Femur (tissue), 1 donor: ENCODE data around the gene PABPC1L.
A peak's percentile ranks its signal among the peaks of the same experiment; 100 is the strongest.

ENCODE experiments used
- DNase-seq: peaks from one replicate; pipeline ENCODE4 v3.0.0-alpha.2; 2017

Gene PABPC1L

DNA sequence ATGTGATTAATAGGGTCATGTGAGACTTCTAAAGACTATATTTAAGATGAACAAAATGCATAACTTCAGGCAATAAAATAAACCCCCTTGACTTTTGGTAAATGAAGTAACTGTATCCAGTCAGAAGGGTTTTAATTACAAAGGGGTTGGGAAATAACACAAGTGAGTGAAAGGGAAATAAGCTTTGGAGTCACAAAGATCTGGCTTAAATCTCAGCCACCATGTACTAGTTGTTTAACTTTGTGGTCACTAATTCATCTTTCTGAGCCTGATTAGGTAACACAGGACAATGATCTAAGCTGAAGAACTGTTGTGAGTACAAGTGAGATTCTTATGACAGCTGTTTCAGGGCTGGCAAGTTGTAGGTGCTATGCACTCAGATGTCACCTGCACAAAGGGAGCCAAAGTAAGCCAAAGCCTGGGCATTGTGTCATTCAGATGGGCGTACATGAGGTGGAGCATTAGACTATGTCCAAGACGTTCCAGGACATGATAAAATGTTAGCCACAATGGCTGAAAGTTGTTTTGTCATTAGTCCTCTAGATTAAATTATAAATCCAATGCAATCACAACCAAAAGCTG is 36.5 kb downstream of the PABPC1L start:
- no peak for DNase-seq

DNA sequence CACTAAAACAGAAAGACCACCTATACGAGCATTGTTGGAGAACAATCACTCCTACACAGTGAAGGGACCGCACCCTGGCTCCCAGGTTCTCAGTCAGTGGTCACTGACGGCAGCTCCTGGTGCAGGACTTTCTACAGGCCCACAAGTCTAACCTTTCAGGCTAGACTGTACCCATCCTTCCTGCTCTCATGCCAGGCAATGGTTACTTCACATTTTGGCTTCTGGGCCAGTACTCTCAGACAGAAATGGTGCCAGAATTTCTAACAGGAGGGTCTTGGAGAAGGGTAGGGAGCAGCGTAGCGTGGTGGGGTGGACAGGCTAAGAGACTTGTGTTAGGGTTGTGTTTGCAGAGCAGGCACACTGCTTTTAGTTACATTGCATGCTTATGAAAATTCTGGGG is 38.2 kb downstream of the PABPC1L start:
- DNase-seq, result no peak

DNA sequence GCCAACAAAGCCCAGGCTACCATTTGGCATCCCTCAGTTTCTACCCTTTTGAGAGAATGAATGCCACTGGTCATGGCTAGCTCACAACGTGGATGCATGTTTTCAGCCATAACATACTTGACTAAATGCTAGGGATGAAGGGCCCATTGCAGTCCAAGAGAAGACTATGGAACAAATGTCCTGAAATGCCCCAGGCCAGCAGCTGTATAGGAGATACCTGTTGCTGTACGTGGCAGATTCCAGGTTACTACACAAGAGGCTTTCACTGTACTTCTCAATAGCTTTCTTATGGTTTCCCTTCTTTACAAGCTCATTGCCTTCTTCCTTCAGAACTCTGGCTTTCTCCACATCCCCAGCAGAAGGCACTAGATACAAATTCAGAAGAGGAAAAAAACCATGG is 38.7 kb downstream of the PABPC1L start:
- no peak for DNase-seq

DNA sequence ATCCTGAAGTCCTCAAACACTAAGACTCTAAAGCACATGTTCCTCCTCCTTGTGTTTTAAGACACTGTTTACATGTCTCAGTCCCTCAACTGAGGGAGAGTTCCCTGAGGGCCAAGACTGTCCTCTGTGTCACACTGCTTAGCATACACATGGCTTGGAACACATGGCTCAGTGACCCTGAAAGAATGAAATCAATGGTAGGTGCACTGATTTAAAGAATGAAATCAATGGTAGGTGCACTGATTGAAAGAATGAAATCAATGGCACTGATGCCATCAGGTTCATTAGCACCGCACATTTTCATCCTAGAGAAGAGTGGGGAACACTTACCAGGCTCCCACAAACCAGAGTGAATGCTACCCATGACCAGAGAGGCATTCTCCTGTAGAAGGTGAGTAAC is 40.5 kb downstream of the PABPC1L start:
- no peak for DNase-seq

DNA sequence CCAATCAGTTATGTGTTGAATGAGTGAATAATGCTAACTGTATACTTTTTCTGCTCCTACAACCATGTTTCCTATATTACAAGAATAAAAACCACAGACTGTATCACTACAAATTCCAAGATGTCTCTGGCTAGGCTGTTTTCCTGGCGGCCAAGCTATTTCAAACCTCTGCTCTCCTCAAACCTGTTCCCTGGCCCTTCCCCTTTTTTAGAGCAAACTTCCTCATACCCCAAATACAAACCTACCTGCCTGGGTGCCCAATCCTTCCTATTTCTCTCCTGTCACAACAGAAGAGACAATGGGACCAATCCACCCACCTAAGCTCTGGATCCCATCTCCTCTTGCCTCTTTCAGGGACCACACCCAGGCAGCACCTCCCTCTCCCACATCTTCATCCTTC is 42.9 kb downstream of the PABPC1L start:
- DNase-seq, result no peak

DNA sequence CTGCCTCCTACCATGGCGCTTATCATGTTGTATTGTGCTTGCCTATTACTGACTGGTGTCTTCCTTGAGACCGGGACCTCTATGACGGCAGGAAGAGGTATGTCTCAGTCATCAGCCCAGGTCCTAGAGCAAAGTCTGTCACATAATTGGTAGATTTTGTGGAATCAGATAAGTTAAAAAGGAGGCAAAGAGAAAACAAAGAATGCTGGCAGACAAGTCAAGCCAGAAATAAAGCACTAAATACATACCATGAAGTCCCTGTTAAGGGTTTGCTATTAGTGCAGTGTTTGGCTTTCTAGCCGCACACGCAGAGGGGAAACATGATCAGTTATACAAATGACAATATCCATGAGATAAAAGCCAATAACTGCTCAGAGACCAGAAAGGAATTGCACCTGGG is 44.4 kb downstream of the PABPC1L start:
- DNase-seq, result no peak

DNA sequence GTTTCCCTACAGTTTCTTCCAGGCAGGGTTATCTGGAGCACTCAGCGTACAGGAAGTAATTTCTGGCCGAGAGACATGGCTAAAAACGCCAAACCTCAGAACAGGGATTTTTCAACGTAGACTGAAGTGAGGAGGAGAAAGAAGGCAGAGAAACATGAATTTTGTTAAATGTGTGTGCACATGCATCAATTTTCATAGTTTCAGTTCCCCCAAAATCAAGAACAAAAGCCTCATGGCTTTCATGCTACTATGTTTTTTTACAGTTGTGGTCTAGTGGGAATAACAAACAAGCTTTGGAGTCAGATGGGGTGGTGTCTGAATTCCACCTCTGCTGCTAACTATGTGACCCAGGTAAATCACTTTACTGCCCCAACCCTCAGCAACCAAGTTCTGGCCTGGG is 45.4 kb downstream of the PABPC1L start:
- no peak for DNase-seq

DNA sequence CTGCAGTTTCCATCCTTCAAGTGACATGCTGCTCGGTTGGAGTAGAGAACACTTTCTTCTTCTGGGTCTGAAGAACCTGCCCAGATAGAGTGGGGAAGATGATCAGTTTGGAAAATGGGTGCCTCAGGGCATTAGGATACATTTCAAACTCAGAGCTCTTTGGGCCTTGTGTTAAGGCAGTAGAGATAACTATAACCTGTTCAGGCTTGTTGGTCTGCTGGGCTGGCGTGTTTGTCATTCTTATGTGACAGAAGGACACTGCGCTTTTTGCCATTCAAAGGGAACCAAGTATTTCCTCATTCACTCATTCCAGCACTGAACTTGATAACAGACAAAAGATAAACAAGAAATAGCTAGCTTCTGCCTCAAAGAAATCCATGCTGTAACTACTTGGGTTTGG is 46.5 kb downstream of the PABPC1L start:
- no peak for DNase-seq

DNA sequence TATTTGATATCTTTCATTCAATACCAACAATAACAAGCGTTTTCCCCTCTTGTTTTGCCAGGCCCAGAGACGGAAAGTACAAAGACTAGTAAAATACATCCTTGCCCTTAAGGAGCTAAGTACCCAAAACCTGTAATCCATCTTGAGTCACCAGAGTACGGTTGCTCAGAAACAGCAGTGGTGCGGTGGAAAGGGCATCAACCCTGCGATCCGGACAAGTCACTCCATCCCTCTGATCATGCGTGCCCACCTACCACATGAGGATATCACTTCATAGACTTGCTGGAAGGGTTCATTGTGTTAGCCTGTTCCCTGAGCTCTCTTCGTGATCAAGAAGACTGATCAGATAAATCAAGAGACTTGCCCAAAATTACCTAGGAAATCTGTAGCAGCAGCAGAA is 48.4 kb downstream of the PABPC1L start:
- DNase-seq, result no peak

DNA sequence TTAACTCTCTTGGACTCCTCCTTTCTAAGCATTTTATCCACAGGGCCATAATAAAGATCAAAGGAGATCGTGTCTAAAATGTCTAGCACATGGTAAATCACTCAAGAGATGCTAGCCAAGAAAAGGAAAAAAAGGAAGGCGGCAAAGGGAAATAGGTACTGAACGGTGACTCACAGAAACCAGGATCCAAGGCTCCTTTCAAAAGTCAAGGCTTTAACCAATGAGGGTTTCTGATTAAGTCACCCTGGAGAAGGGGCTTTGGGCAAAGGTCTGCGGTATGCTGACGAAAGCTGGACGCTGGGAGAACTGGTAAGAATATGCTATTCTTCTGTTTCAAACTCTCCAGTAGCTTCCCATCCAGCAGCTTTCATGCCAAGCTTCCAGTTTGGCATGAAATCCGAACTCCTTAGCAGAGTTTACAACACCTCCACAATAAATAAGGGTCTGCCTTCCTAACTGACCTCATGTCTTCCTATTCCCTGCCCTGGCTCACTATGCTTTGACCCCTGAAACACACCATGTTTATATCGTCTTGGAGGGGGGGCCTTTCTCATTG is 49.3 kb downstream of the PABPC1L start:
- DNase-seq, result peak; percentile 29

DNA sequence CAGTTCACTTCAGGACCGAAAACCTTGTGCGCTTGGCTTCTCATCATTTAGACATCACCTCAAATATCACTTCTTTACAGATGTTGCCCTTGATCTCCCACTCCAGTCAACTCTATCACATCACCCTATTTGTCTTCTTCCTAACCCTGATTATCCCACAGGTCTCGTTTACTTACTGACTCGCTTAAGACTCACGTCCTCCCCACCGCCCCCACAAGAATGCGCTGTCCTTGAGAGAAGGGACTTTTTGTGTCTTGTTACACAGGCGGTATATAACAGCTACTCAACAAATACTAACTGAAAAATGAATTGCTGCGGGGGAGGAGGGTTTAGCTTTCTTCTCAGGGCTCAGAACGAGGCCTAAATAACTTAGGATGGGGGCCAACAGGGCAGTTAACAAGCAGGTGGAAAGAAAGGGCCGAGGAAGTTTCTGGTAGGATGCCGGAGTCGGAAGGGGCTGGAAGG is 49.8 kb downstream of the PABPC1L start:
- peak; percentile 38 for DNase-seq

DNA sequence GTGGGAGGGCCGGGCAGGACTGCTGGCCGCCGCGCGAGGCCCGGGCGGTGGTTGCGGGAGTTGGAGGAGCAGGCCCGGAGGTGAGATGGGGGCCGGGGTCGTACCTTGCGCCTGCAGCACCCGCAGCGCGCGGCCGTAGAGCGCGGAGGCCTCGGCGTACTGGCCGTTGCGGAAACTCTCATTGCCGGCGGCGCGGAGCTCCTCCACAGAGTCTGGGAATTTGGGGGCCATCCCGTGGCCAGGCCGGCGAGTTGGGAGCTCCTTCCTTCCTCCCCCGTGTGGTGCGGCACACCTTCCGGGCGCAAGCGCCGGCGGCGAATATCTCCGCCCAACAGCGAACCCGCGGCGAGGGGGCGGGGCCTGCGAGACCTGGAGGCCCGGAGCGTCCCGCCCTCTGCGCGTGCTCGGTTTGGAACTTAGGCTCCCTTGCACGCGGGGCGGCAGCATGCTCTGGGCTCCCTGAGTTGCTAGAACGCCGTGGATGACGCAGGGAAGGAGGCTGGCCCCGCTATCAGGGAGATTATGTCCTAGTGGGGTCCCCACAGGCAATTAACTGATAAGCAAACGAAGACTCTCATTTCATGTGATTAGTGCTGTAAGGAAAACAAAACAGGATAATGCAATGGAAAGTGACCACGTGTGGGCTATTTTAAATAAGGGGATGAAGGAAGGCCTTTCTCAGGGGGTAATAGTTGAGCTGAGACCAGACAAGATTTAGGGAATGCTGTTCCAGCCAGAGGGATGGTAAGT is 50.4 kb downstream of the PABPC1L start, which contains the start of gene TOMM34:
Gene TOMM34, minus strand, starts transcription at position 295 of the 750 bp plus-strand sequence. Its CDS starts 64 bp downstream, at position 231.
- DNase-seq, result peak; percentile 94

DNA sequence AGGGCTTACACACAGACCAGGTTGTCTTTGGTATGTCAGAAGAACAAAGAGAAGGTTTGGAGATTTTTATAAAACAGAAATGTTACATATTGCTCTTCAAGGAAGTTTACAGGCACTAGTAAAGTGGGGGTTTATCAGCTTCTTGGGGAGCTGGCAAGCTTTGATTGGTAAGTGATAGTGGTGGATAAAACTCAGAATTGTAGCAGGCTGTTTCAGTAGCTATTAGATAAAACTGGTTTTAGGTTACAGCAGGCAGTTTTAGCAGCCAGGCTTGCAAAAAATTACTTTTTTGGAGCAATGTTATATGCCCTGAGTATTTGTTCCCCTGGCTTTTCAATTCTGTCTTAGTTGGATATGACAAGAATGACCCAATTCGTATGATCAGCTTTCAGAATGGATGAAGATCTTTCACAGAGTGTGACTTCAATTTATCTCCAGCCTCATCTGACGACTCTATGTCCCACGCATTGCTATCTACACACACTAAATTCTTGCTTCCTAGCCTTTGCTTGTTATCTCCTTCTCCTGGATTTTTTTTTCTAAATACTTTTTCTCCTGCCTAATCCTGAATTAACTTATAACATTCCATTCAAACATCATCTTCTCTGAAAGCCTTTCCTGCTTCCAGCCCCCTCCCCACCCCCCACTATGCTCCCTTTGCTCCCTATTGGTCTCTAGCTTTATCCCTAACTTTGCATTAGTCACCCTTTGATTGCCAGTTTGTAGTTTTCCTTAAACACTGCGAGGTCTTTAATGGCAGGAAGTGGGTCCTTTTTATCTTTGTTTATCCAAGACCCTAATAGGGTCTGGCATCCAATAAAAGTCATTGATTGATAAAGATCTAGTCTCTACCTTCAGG is 51.4 kb downstream of the PABPC1L start:
- no peak for DNase-seq

DNA sequence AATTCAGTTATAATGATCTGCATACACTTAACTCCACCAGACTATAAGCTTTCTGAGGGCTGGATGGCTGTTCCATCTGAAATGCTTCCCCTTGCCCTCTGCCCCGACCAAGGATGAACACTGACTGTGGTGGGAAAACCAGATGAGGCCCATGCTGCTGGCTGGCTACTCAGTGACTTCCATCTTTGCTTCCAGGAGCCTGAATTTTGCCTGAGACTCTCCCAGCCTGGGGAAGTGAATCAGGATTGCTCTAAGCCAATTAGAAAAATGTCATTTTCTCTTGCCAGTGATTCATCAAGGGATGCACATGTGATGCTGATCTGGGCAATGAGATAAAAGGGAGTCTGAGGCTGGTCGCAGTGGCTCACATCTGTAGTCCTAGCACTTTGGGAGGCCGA is 52.0 kb downstream of the PABPC1L start:
- DNase-seq, result no peak

DNA sequence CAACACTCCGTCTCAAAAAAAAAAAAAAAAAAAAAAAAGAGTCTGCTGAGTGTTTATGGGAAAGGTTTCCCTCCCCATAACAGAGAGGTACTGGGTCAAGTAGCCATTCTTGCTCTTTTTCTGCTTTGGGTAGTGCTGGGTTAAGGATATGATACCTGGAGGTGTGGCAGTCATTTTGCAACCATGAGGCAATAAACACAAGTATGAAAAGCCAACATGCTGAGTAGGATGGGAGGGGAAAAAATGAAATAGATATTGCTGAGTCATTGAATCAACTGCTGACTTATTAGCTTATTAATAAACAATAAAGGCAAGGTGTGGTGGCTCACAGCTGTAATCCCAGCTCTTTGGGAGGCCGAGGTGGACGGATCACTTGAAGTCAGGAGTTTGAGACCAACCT is 52.6 kb downstream of the PABPC1L start:
- DNase-seq, result no peak

DNA sequence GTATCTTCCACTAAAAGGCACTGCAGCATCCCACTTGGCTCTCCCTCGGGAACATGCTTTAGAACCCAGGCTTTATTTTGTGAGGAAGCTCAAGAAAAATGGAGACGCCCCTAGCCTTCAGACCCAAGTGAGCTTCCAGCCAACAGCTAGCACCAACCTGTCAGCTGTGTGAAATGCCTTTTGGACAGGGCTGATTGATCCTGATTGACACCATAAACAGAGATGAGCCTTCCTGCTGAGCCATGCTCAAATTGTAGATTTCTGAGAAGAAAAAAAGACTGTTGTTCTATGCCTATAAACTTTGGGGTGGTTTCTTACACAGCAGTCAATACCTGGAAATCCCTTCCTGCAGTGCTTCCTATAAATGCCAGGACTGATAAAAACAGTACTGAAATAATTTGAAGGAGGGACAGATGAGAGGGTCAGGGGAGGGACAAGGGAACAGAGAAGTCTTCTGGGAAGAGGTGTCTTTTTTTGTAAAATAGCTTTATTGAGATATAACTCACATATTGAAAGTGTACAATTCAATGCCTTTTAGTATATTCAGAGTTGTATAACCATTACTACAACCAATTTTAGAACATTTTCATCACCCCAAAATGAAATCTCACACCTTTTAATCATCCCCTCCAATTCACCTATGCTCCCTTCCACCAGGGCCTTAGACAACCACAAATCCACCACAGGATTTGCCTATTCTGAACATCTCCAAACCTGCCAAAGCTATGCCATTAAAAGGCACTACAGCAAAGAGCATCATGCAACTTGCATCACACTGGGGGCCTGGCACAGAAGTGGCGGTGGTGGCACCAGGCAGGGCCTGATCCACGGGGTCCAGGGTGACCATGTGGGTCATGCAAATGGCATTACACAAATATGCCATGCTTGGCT is 53.7 kb downstream of the PABPC1L start:
- DNase-seq, result no peak

DNA sequence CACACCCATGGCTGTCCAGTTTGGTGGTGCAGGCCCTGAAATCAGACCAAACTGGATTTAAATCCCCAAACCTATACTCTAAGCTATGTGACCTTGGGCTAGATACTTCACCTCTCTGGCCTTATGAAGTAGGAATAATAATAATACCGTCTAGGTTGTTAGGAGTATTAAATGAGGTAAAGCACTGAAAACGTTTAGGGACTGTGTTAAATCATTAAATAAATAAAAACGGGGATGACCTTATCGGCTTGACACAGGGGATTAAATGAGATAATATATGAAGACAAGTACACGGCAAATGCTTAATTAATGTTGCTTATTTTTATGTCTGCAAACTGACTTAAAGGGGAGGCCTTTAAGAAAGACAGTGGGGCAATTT is 55.8 kb downstream of the PABPC1L start:
- DNase-seq, result no peak

DNA sequence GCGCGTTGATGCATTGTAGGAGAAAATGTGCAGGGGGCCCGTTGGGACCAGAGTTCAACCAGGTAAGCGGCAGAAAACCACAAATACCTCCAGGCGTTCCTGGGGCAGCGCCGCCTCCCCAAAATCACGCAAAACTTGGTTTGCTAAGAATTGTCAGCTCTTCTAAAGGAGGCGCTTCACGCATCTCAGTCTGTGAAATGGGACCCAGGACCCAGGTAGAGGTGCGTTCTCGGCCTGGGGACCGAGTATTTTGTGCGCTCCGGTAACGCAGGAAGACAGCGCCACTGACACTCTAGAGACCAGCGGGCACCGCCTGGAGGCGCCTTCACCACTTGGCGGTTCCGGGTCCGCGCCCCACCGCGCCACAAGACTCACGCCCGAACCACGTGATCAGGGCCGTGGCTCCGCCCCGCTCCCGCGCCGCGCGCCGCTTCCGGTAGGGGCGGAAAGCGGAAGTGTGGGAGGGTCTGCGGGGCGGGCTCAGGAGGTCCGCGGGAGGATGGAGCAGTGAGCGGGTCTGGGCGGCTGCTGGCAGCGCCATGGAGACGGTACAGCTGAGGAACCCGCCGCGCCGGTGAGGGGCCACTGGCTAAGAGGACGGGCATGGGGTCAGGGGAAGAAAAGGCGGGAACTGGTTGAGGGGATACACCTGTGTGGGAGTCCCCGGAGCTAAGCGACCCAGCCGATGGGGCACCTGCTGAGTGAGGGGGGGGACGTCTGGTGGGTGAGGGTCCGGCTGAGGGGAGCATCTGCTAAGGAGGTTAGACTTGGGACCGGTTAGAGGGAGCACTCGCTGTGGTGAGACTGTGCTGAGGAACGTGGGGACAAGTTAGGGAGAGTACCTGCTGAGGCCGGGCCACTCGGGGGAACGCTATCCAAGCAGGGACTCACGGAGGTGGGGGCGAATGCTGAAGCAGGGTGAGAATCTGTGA is 56.4 kb downstream of the PABPC1L start, which contains the start of gene STK4:
Gene STK4, plus strand, starts transcription at position 483 of the 932 bp plus-strand sequence. Its CDS starts 57 bp downstream, at position 540.
- peak; percentile 96 for DNase-seq

DNA sequence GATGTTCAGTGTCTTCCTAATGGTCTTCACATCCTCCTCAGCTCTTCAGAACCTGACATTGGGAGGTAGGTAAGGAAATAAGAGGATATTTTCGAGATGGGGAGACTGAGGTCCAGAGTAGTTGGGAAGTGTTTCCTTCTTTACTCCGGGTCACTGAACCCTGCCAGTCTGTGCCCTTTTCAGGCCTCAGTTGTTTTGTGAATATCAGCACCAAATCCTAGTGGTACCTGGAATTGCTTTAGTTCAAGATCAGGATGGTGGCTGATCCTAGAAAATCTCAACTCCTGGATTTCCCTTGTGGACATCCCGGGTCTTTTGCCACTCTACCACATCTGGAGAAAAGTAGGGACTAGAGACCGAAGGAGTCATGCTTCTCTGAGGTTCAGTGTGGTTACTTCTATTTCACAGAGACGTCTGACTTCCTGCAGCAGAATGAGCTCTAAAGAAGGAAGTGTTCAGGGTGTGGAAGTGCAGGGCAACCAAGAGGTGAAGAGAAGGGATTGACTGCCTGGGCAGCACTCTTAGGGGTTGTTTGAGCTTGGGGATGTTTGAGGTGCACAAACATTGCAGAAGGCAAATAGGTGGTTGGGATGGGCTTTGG is 57.4 kb downstream of the PABPC1L start:
- no peak for DNase-seq

DNA sequence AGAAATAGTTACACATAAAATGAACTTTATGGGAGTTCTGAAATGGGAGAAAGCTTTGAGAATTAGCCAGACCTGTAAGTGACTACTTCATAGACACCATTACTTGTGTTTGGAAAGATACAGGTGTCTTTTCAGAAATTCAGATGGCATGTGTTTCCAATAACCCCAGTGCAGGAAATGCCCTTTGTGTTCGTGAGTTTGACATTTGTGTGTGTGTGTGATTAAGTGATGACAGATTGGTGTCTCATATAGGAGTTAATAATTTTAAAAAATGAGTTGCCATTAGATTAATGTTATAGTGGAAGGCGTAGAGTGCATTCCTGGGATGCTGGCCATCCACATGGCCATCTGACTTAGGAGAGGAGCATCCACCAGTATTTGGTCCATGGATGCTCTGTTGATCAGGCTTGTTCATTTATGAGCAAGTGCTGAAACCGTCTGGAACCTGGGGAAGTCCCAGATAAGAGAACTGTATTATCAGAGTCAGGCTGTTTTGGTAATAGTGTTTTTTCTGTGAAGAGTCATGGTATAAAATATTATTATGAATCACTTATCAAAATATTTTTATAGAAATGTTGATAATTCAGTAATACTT is 59.5 kb downstream of the PABPC1L start:
- DNase-seq, result no peak
